ENCODE data around the gene KLHL14. TPM values are rescaled to one million over a fixed set of nuclear protein-coding genes. Genes with fewer than 3 reads are reported as not detected.
A peak's percentile ranks its signal among the peaks of the same experiment; 100 is the strongest.
"Not testable (repeated sequence)": the region's sequence is repeated elsewhere in the genome, so short reads cannot be mapped to it uniquely, and the experiment has no call there.

KLHL14 gene
- total and polyA plus RNA-seq, 7 donors: 0.01 TPM; not detected in 6

DNA sequence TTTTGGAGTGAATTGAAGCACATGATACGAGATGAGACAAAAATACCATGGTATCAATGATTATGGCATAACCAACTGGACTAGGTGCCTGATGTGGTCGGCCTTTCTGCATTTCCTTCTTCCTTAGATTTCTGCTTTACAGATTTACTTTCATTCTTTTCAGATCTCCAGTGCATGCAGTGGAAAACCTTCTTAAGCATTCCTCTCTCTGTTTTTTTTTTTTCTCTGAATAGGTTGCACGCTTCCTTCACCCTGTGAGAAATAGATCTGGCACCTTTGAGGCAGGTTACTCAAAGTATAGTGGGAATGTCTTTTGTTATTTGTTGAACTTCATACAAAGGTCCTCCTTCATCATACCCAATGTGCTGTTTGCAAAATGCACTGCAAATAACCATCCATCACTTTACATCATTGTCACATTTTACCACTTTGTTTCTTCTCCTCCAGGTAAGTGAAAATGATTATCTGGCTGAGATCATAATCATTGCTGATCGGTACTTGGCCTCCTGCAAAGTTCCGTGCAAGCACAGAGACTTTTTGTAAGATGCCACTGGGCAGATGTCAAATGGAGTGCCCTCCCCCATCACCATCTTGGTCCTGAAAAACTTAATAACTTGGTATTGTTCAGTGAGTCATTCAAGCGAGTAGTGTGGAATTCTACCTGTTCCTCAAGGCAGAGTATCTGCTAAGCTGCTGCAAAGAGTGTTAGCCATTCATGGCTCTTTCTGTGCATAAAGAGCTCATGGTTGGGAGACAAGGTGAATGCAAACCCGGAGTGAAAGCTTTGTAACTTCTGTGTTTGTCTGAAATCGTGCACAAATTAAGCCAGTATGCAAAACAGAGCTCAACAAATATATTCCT, 30.0 kb upstream of the KLHL14 start:
- H3K27ac ChIP-seq: no peak overlapping the region
- H3K36me3 ChIP-seq (ENCODE audit: insufficient read depth in 1 of 2, low read depth in 1 of 2): no peaks in the 10 kb centered on the region
- H3K4me1 ChIP-seq: no peaks in the 10 kb centered on the region
- ATAC-seq (no peak), DNase-seq (no peak)
- intact Hi-C loops (cut with DNase I): no loop called here
- WGBS, 3 donors: 78 to 85% (median 84%) methylated on average over 8 of the region's 8 CpGs
- H3K9me3 ChIP-seq: peaks cover 8% of the 10 kb centered on the region
- H3K4me3 ChIP-seq: no peak overlapping the region
- TF ChIP-seq, protein P1, sequence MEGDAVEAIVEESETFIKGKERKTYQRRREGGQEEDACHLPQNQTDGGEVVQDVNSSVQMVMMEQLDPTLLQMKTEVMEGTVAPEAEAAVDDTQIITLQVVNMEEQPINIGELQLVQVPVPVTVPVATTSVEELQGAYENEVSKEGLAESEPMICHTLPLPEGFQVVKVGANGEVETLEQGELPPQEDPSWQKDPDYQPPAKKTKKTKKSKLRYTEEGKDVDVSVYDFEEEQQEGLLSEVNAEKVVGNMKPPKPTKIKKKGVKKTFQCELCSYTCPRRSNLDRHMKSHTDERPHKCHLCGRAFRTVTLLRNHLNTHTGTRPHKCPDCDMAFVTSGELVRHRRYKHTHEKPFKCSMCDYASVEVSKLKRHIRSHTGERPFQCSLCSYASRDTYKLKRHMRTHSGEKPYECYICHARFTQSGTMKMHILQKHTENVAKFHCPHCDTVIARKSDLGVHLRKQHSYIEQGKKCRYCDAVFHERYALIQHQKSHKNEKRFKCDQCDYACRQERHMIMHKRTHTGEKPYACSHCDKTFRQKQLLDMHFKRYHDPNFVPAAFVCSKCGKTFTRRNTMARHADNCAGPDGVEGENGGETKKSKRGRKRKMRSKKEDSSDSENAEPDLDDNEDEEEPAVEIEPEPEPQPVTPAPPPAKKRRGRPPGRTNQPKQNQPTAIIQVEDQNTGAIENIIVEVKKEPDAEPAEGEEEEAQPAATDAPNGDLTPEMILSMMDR (IDR thresholded peaks at IDR 0.05): no peak
- H3K27me3 ChIP-seq (ENCODE audit: insufficient read depth in 3 of 3, low read length in 2 of 3): no peaks in the 10 kb centered on the region

DNA sequence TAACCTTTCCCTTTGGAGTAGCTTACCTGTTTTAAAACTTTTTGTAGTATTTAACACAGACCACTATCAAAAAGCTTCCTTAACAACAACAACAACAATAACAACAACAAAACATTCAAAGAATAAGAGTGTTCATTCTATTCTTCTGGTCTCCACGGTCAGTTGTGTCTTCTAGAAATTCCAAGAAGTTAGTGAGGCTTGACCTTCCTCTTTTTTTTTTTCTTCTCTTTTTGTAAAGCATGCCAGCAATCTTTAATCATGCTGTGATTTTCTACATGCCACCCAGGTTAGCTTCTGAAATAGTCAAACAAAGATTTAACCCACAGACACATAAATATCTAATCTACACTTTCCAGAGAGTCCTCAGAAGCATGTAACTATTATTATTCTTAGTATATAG, 28.4 kb upstream of the KLHL14 start:
- 29 to 39% (median 31%) methylated on average over 1 of the region's 1 CpG for WGBS, 3 donors
- TF ChIP-seq, protein P1 (IDR thresholded peaks at IDR 0.05): no peak
- Histone ChIP-seq H3K36me3 (ENCODE audit: insufficient read depth in 1 of 2, low read depth in 1 of 2) (no peaks in the 10 kb centered on the region), H3K27ac (no peak overlapping the region), H3K4me1 (no peaks in the 10 kb centered on the region), H3K4me3 (no peak overlapping the region), H3K9me3 (peaks cover 8% of the 10 kb centered on the region), H3K27me3 (ENCODE audit: insufficient read depth in 3 of 3, low read length in 2 of 3) (no peaks in the 10 kb centered on the region)
- ATAC-seq (no peak), DNase-seq (no peak)
- intact Hi-C loops (cut with DNase I): no loop called here

DNA sequence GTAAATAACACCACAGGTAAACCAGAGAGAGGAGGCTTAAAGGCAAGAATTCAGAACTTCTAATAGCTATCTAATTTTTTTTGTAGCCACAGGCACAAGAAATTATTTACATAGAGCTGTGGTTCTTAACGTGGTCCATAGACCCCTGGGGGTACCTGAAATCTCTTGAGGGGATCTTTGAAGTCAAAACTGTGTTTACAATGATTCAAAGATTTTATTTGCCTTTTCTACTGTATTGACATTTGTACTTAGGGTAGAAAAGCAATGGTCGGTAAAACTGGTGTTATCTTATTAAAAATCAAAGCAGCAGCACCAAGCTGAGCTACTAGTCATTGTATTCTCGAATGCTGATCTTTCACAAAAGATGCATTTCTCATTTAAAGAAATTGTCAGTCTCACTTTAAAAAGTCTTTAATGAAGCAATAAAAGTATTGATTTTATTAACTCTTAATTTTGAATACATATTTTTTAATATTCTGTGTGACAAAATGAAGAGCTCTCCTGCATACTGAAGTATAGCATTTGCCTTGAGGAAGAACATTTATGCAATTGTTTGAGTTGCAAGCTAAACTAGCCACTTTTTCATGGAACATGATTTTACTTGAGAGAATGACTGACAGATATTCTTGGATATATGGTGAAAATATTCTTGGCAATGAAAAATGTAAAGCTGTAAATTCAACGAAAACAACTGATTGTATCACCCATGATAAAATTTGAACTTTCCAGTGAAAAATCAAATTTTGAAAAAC, 25.6 kb upstream of the KLHL14 start:
- H3K27ac ChIP-seq: no peak overlapping the region
- no peaks in the 10 kb centered on the region for H3K4me1 ChIP-seq
- H3K4me3 ChIP-seq: no peak overlapping the region
- WGBS, 3 donors: 83 to 87% (median 85%) methylated on average over 4 of the region's 4 CpGs
- ATAC-seq (no peak), DNase-seq (no peak)
- H3K9me3 ChIP-seq: peaks cover 8% of the 10 kb centered on the region
- no peaks in the 10 kb centered on the region for H3K36me3 ChIP-seq (ENCODE audit: insufficient read depth in 1 of 2, low read depth in 1 of 2)
- TF ChIP-seq, protein P1 (IDR thresholded peaks at IDR 0.05): no peak
- H3K27me3 ChIP-seq (ENCODE audit: insufficient read depth in 3 of 3, low read length in 2 of 3): no peaks in the 10 kb centered on the region
- intact Hi-C loops (cut with DNase I): no loop called here

DNA sequence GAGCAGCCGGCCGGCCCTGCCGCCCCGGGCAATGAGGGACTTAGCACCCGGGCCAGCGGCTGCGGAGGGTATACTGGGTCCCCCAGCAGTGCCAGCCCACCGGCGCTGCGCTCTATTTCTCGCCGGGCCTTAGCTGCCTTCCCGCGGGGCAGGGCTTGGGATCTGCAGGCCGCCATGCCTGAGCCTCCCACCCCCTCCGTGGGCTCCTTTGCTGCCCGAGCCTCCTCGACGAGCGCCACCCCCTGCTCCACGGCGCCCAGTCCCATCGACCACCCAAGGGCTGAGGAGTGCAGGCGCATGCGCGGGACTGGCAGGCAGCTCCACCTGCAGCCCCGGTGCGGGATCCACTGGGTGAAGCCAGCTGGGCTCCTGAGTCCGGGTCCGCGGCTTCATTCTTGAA, 21.8 kb upstream of the KLHL14 start:
- H3K27me3 ChIP-seq (ENCODE audit: insufficient read depth in 3 of 3, low read length in 2 of 3); H3K4me3 ChIP-seq; H3K4me1 ChIP-seq; intact Hi-C loops (cut with DNase I); H3K36me3 ChIP-seq (ENCODE audit: insufficient read depth in 1 of 2, low read depth in 1 of 2); H3K9me3 ChIP-seq; H3K27ac ChIP-seq; ATAC-seq: not testable (repeated sequence)
- WGBS, 3 donors: 89 to 96% (median 92%) methylated on average over 15 to 31 of the region's 31 CpGs
- DNase-seq: peak in 1 of 2 donors; percentile 35

DNA sequence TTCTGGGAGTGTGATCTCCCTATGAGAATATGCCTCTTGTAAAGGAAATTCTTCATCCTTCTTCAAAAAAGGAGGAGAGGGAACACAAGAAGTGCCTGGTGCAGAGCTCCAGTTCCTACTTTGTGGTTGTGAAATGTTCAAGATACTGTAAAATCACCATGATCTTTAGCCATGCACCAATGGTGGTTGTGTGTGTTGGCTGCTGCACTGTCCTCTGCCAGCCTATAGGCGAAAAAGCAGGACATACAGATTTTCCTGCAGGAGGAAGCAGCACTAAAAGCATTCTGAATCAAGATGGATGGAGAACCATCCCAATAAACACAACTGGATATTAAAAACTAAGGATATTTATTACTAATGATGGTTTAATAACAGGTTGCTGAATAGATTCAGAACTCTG, 6.2 kb upstream of the KLHL14 start:
- Histone ChIP-seq H3K27ac (no peak overlapping the region), H3K4me1 (no peaks in the 10 kb centered on the region), H3K36me3 (ENCODE audit: insufficient read depth in 1 of 2, low read depth in 1 of 2) (no peaks in the 10 kb centered on the region), H3K4me3 (no peak overlapping the region), H3K27me3 (ENCODE audit: insufficient read depth in 3 of 3, low read length in 2 of 3) (peaks cover 0 to 6% (median 0%) of the 10 kb centered on the region in 3 donors), H3K9me3 (no peaks in the 10 kb centered on the region)
- no peak for DNase-seq
- WGBS, 3 donors: 81 to 92% (median 91%) methylated on average over 1 of the region's 1 CpG
- ATAC-seq: no peak
- intact Hi-C loops (cut with DNase I): no loop called here
- TF ChIP-seq, protein P1 (IDR thresholded peaks at IDR 0.05): no peak
